HCT116 (cell line): ENCODE results near the gene EPSTI1.

Source experiments
- EZH2 ChIP-seq: fragments of 200-600 bp; sonication (generic); IDR thresholded peaks from 2 replicates; pipeline ENCODE4 v1.6.1; 2017; ENCODE audit warnings: antibody characterized with exemption, mixed run types
- EZH2phosphoT487 ChIP-seq: fragments of 200-600 bp; IDR thresholded peaks from 2 replicates; pipeline ENCODE4 v1.6.1; 2018; ENCODE audit warnings: antibody characterized with exemption, borderline replicate concordance
- POLR2A ChIP-seq: IDR thresholded peaks from 2 replicates; pipeline ENCODE4 v1.7.0; 2011; ENCODE audit warnings: borderline replicate concordance; ENCODE audit not compliant: insufficient read depth, insufficient read length; ENCODE audit errors: extremely low read depth
- SIN3A ChIP-seq: IDR thresholded peaks from 2 replicates; pipeline ENCODE4 v1.6.1; 2012; ENCODE audit warnings: low read depth
- SP1 ChIP-seq: IDR thresholded peaks from 2 replicates; pipeline ENCODE4 v1.6.1; 2012; ENCODE audit warnings: low read depth
- ZFX ChIP-seq: fragments of 450-650 bp; IDR thresholded peaks from 2 replicates; pipeline ENCODE4 v1.6.1; 2017
- TF ChIP-seq, protein P1 (sequence below), 3 experiments: fragments of 200-600 bp in 1 of 3; sonication (generic) in 1 of 3; IDR thresholded peaks in 2 of 3; conservative IDR thresholded peaks in 1 of 3; 2 replicates each; pipeline ENCODE4 v1.5.1; 2012 to 2017; ENCODE audit warnings: low read depth in 2 of 3, low read length in 2 of 3, antibody characterized with exemption in 1 of 3, borderline replicate concordance in 1 of 3, control low read depth in 1 of 3, mild to moderate bottlenecking in 1 of 3, mixed read lengths in 1 of 3, mixed run types in 1 of 3, moderate library complexity in 1 of 3; ENCODE audit not compliant: insufficient read depth in 1 of 3
- TF ChIP-seq, protein P2 (sequence below): IDR thresholded peaks from 2 replicates; pipeline ENCODE4 v1.6.1; 2011; ENCODE audit warnings: mild to moderate bottlenecking, low read length, moderate library complexity; ENCODE audit not compliant: insufficient replicate concordance; ENCODE audit errors: extremely low read depth
- TF ChIP-seq, protein P3 (sequence below): IDR thresholded peaks from 2 replicates; pipeline ENCODE4 v1.6.1; 2012

DNA sequence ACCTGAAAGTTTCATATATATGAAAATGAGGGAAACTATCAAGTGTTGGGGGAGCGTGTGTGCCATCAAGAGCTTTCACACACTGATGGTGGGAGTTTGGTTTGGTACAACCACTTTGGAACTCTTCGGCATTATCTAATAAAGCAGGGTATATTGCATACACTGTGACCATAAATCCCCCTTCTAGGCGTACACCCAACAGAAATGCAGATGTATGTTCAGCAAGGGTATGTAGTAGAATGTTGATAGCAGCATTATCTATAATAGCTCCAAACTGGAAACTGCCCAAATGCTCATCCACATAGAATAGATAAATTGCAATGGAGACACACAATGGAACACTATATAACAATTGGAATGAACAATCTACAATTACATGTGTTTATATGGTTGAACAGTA, 139.9 kb downstream of the EPSTI1 start:
- TF ChIP-seq POLR2A: no peak
- TF ChIP-seq, protein P1, sequence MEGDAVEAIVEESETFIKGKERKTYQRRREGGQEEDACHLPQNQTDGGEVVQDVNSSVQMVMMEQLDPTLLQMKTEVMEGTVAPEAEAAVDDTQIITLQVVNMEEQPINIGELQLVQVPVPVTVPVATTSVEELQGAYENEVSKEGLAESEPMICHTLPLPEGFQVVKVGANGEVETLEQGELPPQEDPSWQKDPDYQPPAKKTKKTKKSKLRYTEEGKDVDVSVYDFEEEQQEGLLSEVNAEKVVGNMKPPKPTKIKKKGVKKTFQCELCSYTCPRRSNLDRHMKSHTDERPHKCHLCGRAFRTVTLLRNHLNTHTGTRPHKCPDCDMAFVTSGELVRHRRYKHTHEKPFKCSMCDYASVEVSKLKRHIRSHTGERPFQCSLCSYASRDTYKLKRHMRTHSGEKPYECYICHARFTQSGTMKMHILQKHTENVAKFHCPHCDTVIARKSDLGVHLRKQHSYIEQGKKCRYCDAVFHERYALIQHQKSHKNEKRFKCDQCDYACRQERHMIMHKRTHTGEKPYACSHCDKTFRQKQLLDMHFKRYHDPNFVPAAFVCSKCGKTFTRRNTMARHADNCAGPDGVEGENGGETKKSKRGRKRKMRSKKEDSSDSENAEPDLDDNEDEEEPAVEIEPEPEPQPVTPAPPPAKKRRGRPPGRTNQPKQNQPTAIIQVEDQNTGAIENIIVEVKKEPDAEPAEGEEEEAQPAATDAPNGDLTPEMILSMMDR (IDR thresholded peaks at IDR 0.05 in 2 of 3, conservative IDR thresholded peaks at IDR 0.05 in 1 of 3; ENCODE audit: borderline replicate concordance in 1 of 3, insufficient read depth in 1 of 3, low read depth in 2 of 3, low read length in 2 of 3): no peak
- no peak for TF ChIP-seq SP1
- TF ChIP-seq, protein P2, sequence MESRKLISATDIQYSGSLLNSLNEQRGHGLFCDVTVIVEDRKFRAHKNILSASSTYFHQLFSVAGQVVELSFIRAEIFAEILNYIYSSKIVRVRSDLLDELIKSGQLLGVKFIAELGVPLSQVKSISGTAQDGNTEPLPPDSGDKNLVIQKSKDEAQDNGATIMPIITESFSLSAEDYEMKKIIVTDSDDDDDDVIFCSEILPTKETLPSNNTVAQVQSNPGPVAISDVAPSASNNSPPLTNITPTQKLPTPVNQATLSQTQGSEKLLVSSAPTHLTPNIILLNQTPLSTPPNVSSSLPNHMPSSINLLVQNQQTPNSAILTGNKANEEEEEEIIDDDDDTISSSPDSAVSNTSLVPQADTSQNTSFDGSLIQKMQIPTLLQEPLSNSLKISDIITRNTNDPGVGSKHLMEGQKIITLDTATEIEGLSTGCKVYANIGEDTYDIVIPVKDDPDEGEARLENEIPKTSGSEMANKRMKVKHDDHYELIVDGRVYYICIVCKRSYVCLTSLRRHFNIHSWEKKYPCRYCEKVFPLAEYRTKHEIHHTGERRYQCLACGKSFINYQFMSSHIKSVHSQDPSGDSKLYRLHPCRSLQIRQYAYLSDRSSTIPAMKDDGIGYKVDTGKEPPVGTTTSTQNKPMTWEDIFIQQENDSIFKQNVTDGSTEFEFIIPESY: no peak
- no peak for TF ChIP-seq SIN3A
- no peak for TF ChIP-seq EZH2
- no peak for TF ChIP-seq ZFX
- TF ChIP-seq EZH2phosphoT487: no peak
- TF ChIP-seq, protein P3, sequence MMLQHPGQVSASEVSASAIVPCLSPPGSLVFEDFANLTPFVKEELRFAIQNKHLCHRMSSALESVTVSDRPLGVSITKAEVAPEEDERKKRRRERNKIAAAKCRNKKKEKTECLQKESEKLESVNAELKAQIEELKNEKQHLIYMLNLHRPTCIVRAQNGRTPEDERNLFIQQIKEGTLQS: no peak
